ENCODE data around the gene ZNF587B.
"Not testable (repeated sequence)": the region's sequence is repeated elsewhere in the genome, so short reads cannot be mapped to it uniquely, and the experiment has no call there.

GRCh38 chr19:57862351-57862750 lies 32.3 kb downstream of the ZNF587B start:
- not testable (repeated sequence) for TF ChIP-seq CTCF (IDR thresholded peaks at IDR 0.05 in 8 of 11, conservative IDR thresholded peaks at IDR 0.05 in 3 of 11); POLR2A (IDR thresholded peaks at IDR 0.05); POLR2AphosphoS5 (IDR thresholded peaks at IDR 0.05)
